Lung (tissue), 12 donors: ENCODE measurements around the gene RPL21. TPM values are rescaled to one million over a fixed set of nuclear protein-coding genes. Genes with fewer than 3 reads are reported as not detected.
"Not testable (repeated sequence)": the region's sequence is repeated elsewhere in the genome, so short reads cannot be mapped to it uniquely, and the experiment has no call there.

Experiments
- ATAC-seq: fragments of 200-7000 bp; cut with Tn5 transposase; one replicate; pipeline ENCODE4 v1.9.1; 2020; ENCODE audit warnings: moderate number of reproducible peaks; ENCODE audit not compliant: insufficient read depth, low FRiP score
- DNase-seq, 3 donors: peaks; one replicate each; pipeline ENCODE4 v3.0.0-alpha.2; 2013 to 2017
- H3K27ac ChIP-seq, 2 donors: one replicate each; pipeline ENCODE4 v1.5.1; 2013; ENCODE audit warnings: mild to moderate bottlenecking in 2 of 2, moderate library complexity in 2 of 2, control low read depth in 1 of 2, inconsistent platforms in 1 of 2, low read depth in 1 of 2, low read length in 1 of 2
- H3K27me3 ChIP-seq, 3 donors: one replicate each; pipeline ENCODE4 v1.5.1; 2013; ENCODE audit warnings: low read length in 2 of 3; ENCODE audit not compliant: control insufficient read depth in 3 of 3, insufficient read depth in 3 of 3
- H3K36me3 ChIP-seq, 4 donors: one replicate each; pipeline ENCODE4 v1.5.1; 2013; ENCODE audit warnings: low read length in 4 of 4, mild to moderate bottlenecking in 1 of 4, moderate library complexity in 1 of 4; ENCODE audit not compliant: control insufficient read depth in 4 of 4, insufficient read depth in 4 of 4
- H3K4me1 ChIP-seq, 5 donors: one replicate each; pipeline ENCODE4 v1.5.1; 2013; ENCODE audit warnings: low read length in 5 of 5, mild to moderate bottlenecking in 2 of 5, moderate library complexity in 1 of 5; ENCODE audit not compliant: control insufficient read depth in 5 of 5, insufficient read depth in 5 of 5
- H3K4me3 ChIP-seq: one replicate; pipeline ENCODE4 v1.5.1; 2013; ENCODE audit warnings: mild to moderate bottlenecking, control low read depth, moderate library complexity
- H3K9ac ChIP-seq, 2 donors: one replicate each; pipeline ENCODE4 v1.5.1; 2013; ENCODE audit warnings: low read length in 2 of 2, control low read depth in 1 of 2; ENCODE audit not compliant: insufficient read depth in 1 of 2
- H3K9me3 ChIP-seq, 4 donors: one replicate each; pipeline ENCODE4 v1.5.1; 2013; ENCODE audit warnings: low read length in 3 of 4, mild to moderate bottlenecking in 1 of 4, moderate library complexity in 1 of 4; ENCODE audit not compliant: control insufficient read depth in 4 of 4, insufficient read depth in 3 of 4
- CTCF ChIP-seq: IDR thresholded peaks from 2 replicates; pipeline ENCODE4 v1.5.1; 2012; ENCODE audit warnings: mild to moderate bottlenecking; ENCODE audit errors: control extremely low read depth, extremely low read depth
- WGBS, 2 donors: extraction: QIAGEN DNeasy Blood & Tissue Kit; methylation state at CpG; one replicate each; pipeline ENCODE4 v1.1.7; 2013; 5-methylcytosine and 5-hydroxymethylcytosine counted together
- polyA plus RNA-seq, 2 donors: library from polyadenylated mRNA; stranded (reverse); fragments of 200-250 nt; gene quantifications; one replicate each; pipeline ENCODE4 v1.2.1, GENCODE V29; 2013
- total RNA-seq, 2 donors: library from RNA; depleted of rRNA in 1 of 2; stranded (reverse); fragments of >200 nt in 1 of 2; gene quantifications; one replicate each; pipeline ENCODE4 v1.2.1, GENCODE V29; 2014 to 2021
- donor health status: control.
- donor health status: control.
- donor health status: Bipolar disorder and iron deficiency.
- donor health status: healthy.
- donor health status: DM: yes; HTN: yes; CAD: no.

RPL21 gene
- total and polyA plus RNA-seq, 4 donors = 796 to 1,951 (median 915) TPM

GRCh38 chr13:27203854-27204253, 47.5 kb upstream of the RPL21 start:
- no peak overlapping the region for H3K4me3 ChIP-seq
- peak in 1 of 3 donors; percentile 10 for DNase-seq
- TF ChIP-seq CTCF = peak; percentile 7
- H3K9ac ChIP-seq = no peak overlapping the region
- ATAC-seq = peak; percentile 47
- no peaks in the 10 kb centered on the region for H3K36me3 ChIP-seq
- no peaks in the 10 kb centered on the region for H3K27me3 ChIP-seq
- H3K9me3 ChIP-seq = no peaks in the 10 kb centered on the region
- no peak overlapping the region for H3K27ac ChIP-seq
- H3K4me1 ChIP-seq = no peaks in the 10 kb centered on the region
- 77 to 90% methylated on average over 3 of the region's 3 CpGs for WGBS, 2 donors

GRCh38 chr13:27208514-27208913, 42.8 kb upstream of the RPL21 start:
- TF ChIP-seq CTCF = no peak
- no peaks in the 10 kb centered on the region for H3K36me3 ChIP-seq
- H3K27me3 ChIP-seq = no peaks in the 10 kb centered on the region
- H3K27ac ChIP-seq = no peak overlapping the region
- H3K9me3 ChIP-seq = no peaks in the 10 kb centered on the region
- H3K9ac ChIP-seq = no peak overlapping the region
- DNase-seq (no peak), ATAC-seq (no peak)
- H3K4me1 ChIP-seq = no peaks in the 10 kb centered on the region
- WGBS, 2 donors = 97 to 100% methylated on average over 1 of the region's 1 CpG
- no peak overlapping the region for H3K4me3 ChIP-seq

- WGBS, 2 donors = 97 to 100% methylated on average over 1 of the region's 1 CpG
- no peaks in the 10 kb centered on the region for H3K4me1 ChIP-seq
- H3K4me3 ChIP-seq = no peak overlapping the region
- H3K27me3 ChIP-seq = no peaks in the 10 kb centered on the region
- no peak for ATAC-seq
- no peak for DNase-seq
- no peak for TF ChIP-seq CTCF
- H3K27ac ChIP-seq = no peak overlapping the region
- H3K9ac ChIP-seq = no peak overlapping the region
- no peaks in the 10 kb centered on the region for H3K36me3 ChIP-seq
- H3K9me3 ChIP-seq = no peaks in the 10 kb centered on the region
Measured at GRCh38 chr13:27211271-27211670, 40.1 kb upstream of the RPL21 start.

- 84 to 94% methylated on average over 17 of the region's 17 CpGs for WGBS, 2 donors
- Histone ChIP-seq H3K4me3 (no peak overlapping the region), H3K4me1 (no peaks in the 10 kb centered on the region), H3K27me3 (no peaks in the 10 kb centered on the region), H3K36me3 (no peaks in the 10 kb centered on the region), H3K27ac (no peak overlapping the region), H3K9ac (no peak overlapping the region), H3K9me3 (no peaks in the 10 kb centered on the region)
- TF ChIP-seq CTCF = no peak
- no peak for ATAC-seq
- DNase-seq = no peak
Measured at GRCh38 chr13:27211771-27212364, 39.5 kb upstream of the RPL21 start.

- H3K9ac ChIP-seq, H3K4me3 ChIP-seq, H3K27me3 ChIP-seq, DNase-seq, H3K27ac ChIP-seq, ATAC-seq, H3K4me1 ChIP-seq, H3K36me3 ChIP-seq, H3K9me3 ChIP-seq: not testable (repeated sequence)
- WGBS, 2 donors = 90 to 93% methylated on average over 5 of the region's 5 CpGs
Measured at GRCh38 chr13:27213386-27213785, 38.0 kb upstream of the RPL21 start.

DNA sequence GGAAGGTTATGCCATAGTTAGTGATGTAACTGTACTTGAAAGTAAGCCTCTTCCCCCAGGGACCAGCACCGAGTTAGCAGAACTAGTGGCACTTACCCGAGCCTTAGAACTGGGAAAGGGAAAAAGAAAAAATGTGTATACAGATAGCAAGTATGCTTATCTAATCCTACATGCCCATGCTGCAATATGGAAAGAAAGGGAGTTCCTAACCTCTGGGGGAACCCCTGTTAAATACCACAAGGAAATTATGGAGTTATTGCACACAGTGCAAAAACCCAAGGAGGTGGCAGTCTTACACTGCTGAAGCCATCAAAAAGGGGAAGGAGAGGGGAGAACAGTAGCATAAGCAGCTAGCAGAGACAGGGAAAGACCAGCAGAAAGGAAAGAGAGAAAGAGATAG, 33.6 kb upstream of the RPL21 start:
- not testable (repeated sequence) for H3K27me3 ChIP-seq, H3K27ac ChIP-seq, DNase-seq, ATAC-seq, H3K9me3 ChIP-seq, H3K9ac ChIP-seq, H3K4me3 ChIP-seq, H3K4me1 ChIP-seq, H3K36me3 ChIP-seq
- WGBS, 2 donors = 24 to 77% methylated on average over 2 of the region's 2 CpGs
